SJSA1 (cell line): ENCODE data around the gene KIF6. TPM values are rescaled to one million over a fixed set of nuclear protein-coding genes. Genes with fewer than 3 reads are reported as not detected.
"Not testable (repeated sequence)": the region's sequence is repeated elsewhere in the genome, so short reads cannot be mapped to it uniquely, and the experiment has no call there.

Experiments
- DNase-seq, 2 experiments: peaks; one replicate each; pipeline ENCODE4 v3.0.0-alpha.2; 2015 to 2020; ENCODE audit warnings: low spot score in 2 of 2, low read depth in 1 of 2
- H3K27ac ChIP-seq: fragments of 250-450 bp; sonication (Bioruptor Pico); 2 replicates; pipeline ENCODE4 v1.5.1; 2020; ENCODE audit warnings: mild to moderate bottlenecking, moderate library complexity
- H3K27me3 ChIP-seq: fragments of 250-450 bp; sonication (Bioruptor Pico); replicated peaks from 2 replicates; pipeline ENCODE4 v1.5.1; 2020; ENCODE audit warnings: mild to moderate bottlenecking, moderate library complexity
- H3K36me3 ChIP-seq: fragments of 250-450 bp; sonication (Bioruptor Pico); 2 replicates; pipeline ENCODE4 v1.5.1; 2020; ENCODE audit warnings: mild to moderate bottlenecking
- H3K4me1 ChIP-seq: fragments of 250-450 bp; sonication (Bioruptor Pico); replicated peaks from 2 replicates; pipeline ENCODE4 v1.6.1; 2021; ENCODE audit warnings: mild to moderate bottlenecking
- H3K4me3 ChIP-seq: fragments of 250-450 bp; sonication (Bioruptor Pico); 2 replicates; pipeline ENCODE4 v1.5.1; 2020; ENCODE audit warnings: mild to moderate bottlenecking
- H3K9me3 ChIP-seq: fragments of 250-450 bp; sonication (Bioruptor Pico); replicated peaks from 2 replicates; pipeline ENCODE4 v1.5.1; 2020; ENCODE audit warnings: mild to moderate bottlenecking
- total RNA-seq: library from RNA; depleted of rRNA; stranded (reverse); fragments of >200 nt; shearing (Covaris generic); gene quantifications from 2 replicates; pipeline ENCODE4 v1.2.3, GENCODE V29; 2014

The KIF6 gene
- total RNA-seq, 1 experiment from 2014 or later: not detected

- H3K9me3 ChIP-seq: no peaks in the 10 kb centered on the region
- no peak overlapping the region for H3K27ac ChIP-seq
- H3K27me3 ChIP-seq: peaks cover 8% of the 10 kb centered on the region
- DNase-seq: no peak
- H3K36me3 ChIP-seq: no peaks in the 10 kb centered on the region
- no peaks in the 10 kb centered on the region for H3K4me1 ChIP-seq
- H3K4me3 ChIP-seq: no peak overlapping the region
Observed at GRCh38 chr6:39296745-39297640, 428.2 kb downstream of the KIF6 start.

GRCh38 chr6:39295611-39296011 lies 429.6 kb downstream of the KIF6 start:
- no peak overlapping the region for H3K27ac ChIP-seq
- no peak overlapping the region for H3K4me3 ChIP-seq
- H3K9me3 ChIP-seq: no peaks in the 10 kb centered on the region
- no peak for DNase-seq
- H3K36me3 ChIP-seq: no peaks in the 10 kb centered on the region
- no peaks in the 10 kb centered on the region for H3K4me1 ChIP-seq
- peaks cover 8% of the 10 kb centered on the region for H3K27me3 ChIP-seq

- no peaks in the 10 kb centered on the region for H3K36me3 ChIP-seq
- no peak overlapping the region for H3K27ac ChIP-seq
- no peaks in the 10 kb centered on the region for H3K4me1 ChIP-seq
- H3K9me3 ChIP-seq: no peaks in the 10 kb centered on the region
- H3K27me3 ChIP-seq: peaks cover 8% of the 10 kb centered on the region
- no peak overlapping the region for H3K4me3 ChIP-seq
- no peak for DNase-seq
Observed at GRCh38 chr6:39294899-39295298, 430.3 kb downstream of the KIF6 start.

- Histone ChIP-seq H3K36me3 (no peaks in the 10 kb centered on the region), H3K9me3 (no peaks in the 10 kb centered on the region), H3K27me3 (peaks cover 6% of the 10 kb centered on the region), H3K4me3 (no peak overlapping the region), H3K27ac (no peak overlapping the region), H3K4me1 (no peaks in the 10 kb centered on the region)
- DNase-seq: no peak
Observed at GRCh38 chr6:39294133-39294532, 431.1 kb downstream of the KIF6 start.

- Histone ChIP-seq H3K4me1 (no peaks in the 10 kb centered on the region), H3K9me3 (no peaks in the 10 kb centered on the region), H3K27ac (no peak overlapping the region), H3K36me3 (no peaks in the 10 kb centered on the region), H3K4me3 (no peak overlapping the region), H3K27me3 (no peaks in the 10 kb centered on the region; the same call in 1 of the 2 replicates)
- no peak for DNase-seq
Observed at GRCh38 chr6:39292637-39293036, 432.6 kb downstream of the KIF6 start.

GRCh38 chr6:39289490-39289889 lies 435.7 kb downstream of the KIF6 start:
- no peaks in the 10 kb centered on the region for H3K4me1 ChIP-seq
- no peak for DNase-seq

GRCh38 chr6:39287601-39288000 lies 437.6 kb downstream of the KIF6 start:
- no peaks in the 10 kb centered on the region for H3K4me1 ChIP-seq
- H3K27ac ChIP-seq: no peak overlapping the region
- DNase-seq: no peak
- no peaks in the 10 kb centered on the region for H3K9me3 ChIP-seq
- H3K36me3 ChIP-seq: no peaks in the 10 kb centered on the region
- H3K4me3 ChIP-seq: no peak overlapping the region
- no peaks in the 10 kb centered on the region; the same call in 1 of the 2 replicates for H3K27me3 ChIP-seq

More at GRCh38 chr6:39289490-39289889, 435.7 kb downstream of the KIF6 start:
- no peaks in the 10 kb centered on the region for H3K9me3 ChIP-seq
- H3K4me3 ChIP-seq: no peak overlapping the region
- H3K36me3 ChIP-seq: no peaks in the 10 kb centered on the region
- H3K27me3 ChIP-seq: no peaks in the 10 kb centered on the region; the same call in 1 of the 2 replicates
- H3K27ac ChIP-seq: no peak overlapping the region

GRCh38 chr6:39286596-39286995 lies 438.6 kb downstream of the KIF6 start:
- not testable (repeated sequence) for DNase-seq, H3K4me3 ChIP-seq, H3K27me3 ChIP-seq, H3K9me3 ChIP-seq, H3K36me3 ChIP-seq, H3K4me1 ChIP-seq, H3K27ac ChIP-seq

GRCh38 chr6:39282774-39283173 lies 442.4 kb downstream of the KIF6 start:
- no peaks in the 10 kb centered on the region for H3K36me3 ChIP-seq
- H3K27me3 ChIP-seq: no peaks in the 10 kb centered on the region; the same call in 1 of the 2 replicates
- no peaks in the 10 kb centered on the region for H3K9me3 ChIP-seq
- H3K4me1 ChIP-seq: no peaks in the 10 kb centered on the region
- H3K4me3 ChIP-seq: no peak overlapping the region
- DNase-seq: no peak
- no peak overlapping the region for H3K27ac ChIP-seq

GRCh38 chr6:39281312-39281980 lies 443.8 kb downstream of the KIF6 start:
- DNase-seq: no peak
- no peaks in the 10 kb centered on the region for H3K36me3 ChIP-seq
- H3K27me3 ChIP-seq: no peaks in the 10 kb centered on the region; the same call in 1 of the 2 replicates
- H3K27ac ChIP-seq: no peak overlapping the region
- no peaks in the 10 kb centered on the region for H3K9me3 ChIP-seq
- no peaks in the 10 kb centered on the region for H3K4me1 ChIP-seq
- H3K4me3 ChIP-seq: no peak overlapping the region

GRCh38 chr6:39280247-39280731 lies 444.9 kb downstream of the KIF6 start:
- no peaks in the 10 kb centered on the region; the same call in 1 of the 2 replicates for H3K27me3 ChIP-seq
- no peaks in the 10 kb centered on the region for H3K9me3 ChIP-seq
- H3K4me3 ChIP-seq: no peak overlapping the region
- H3K36me3 ChIP-seq: no peaks in the 10 kb centered on the region
- H3K27ac ChIP-seq: no peak overlapping the region
- no peaks in the 10 kb centered on the region for H3K4me1 ChIP-seq
- DNase-seq: no peak
